ENCODE results near the gene FAM83G. TPM values are rescaled to one million over a fixed set of nuclear protein-coding genes. Genes with fewer than 3 reads are reported as not detected.

The FAM83G gene
- total RNA-seq, 1 donor from 2014 or later, result 12.9 TPM

DNA sequence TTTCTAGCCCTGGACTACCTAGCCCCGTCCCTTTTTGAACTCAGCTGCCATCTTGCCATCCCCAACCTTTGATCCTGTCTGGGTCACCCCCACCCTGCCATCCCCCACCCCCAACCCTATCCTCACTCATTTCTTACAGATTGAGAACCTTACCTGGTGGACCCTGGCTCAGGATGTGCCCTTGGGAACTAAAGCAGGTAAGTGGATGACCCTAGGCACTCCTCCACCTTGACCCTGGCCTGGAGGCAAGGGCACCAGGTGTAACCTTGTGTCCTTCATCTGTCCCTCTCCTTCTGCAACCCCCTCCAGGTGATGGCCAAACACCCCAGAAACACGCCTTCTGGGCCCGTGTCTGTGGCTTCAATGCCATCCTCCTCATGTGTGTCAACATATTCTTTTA is 15.5 kb upstream of the FAM83G start:
- TF ChIP-seq, protein P1, sequence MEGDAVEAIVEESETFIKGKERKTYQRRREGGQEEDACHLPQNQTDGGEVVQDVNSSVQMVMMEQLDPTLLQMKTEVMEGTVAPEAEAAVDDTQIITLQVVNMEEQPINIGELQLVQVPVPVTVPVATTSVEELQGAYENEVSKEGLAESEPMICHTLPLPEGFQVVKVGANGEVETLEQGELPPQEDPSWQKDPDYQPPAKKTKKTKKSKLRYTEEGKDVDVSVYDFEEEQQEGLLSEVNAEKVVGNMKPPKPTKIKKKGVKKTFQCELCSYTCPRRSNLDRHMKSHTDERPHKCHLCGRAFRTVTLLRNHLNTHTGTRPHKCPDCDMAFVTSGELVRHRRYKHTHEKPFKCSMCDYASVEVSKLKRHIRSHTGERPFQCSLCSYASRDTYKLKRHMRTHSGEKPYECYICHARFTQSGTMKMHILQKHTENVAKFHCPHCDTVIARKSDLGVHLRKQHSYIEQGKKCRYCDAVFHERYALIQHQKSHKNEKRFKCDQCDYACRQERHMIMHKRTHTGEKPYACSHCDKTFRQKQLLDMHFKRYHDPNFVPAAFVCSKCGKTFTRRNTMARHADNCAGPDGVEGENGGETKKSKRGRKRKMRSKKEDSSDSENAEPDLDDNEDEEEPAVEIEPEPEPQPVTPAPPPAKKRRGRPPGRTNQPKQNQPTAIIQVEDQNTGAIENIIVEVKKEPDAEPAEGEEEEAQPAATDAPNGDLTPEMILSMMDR (IDR thresholded peaks at IDR 0.05; ENCODE audit: insufficient read depth, low read depth, low read length), result no peak
- TF ChIP-seq EZH2 (IDR thresholded peaks at IDR 0.05; ENCODE audit: insufficient read depth, low read length), result no peak
- Histone ChIP-seq H3K4me3 (ENCODE audit: insufficient read depth, low read depth, low read length) (no peak overlapping the region), H2AFZ (ENCODE audit: low read depth, low read length) (no peak overlapping the region), H3K4me1 (ENCODE audit: insufficient read depth, low read length) (no peaks in the 10 kb centered on the region), H3K27me3 (ENCODE audit: insufficient read depth, low read length) (peaks cover 3% of the 10 kb centered on the region), H3K4me2 (ENCODE audit: low read length) (no peak overlapping the region), H3K36me3 (ENCODE audit: insufficient read depth, low read length) (no peaks in the 10 kb centered on the region), H3K79me2 (ENCODE audit: insufficient read depth, low read length) (no peaks in the 10 kb centered on the region), H3K27ac (ENCODE audit: low read depth, low read length) (no peak overlapping the region), H4K20me1 (ENCODE audit: insufficient read depth, low read length) (no peaks in the 10 kb centered on the region), H3K9me3 (ENCODE audit: insufficient read depth, low read depth, low read length) (no peaks in the 10 kb centered on the region), H3K9ac (ENCODE audit: low read length) (no peak overlapping the region)
- Mint-ChIP-seq H3K4me1 (ENCODE audit: low read depth, unreplicated experiment) (peaks cover 4% of the 10 kb centered on the region), H3K4me3 (ENCODE audit: unreplicated experiment) (no peak overlapping the region), H3K36me3 (ENCODE audit: low read depth, unreplicated experiment) (no peaks in the 10 kb centered on the region), H3K27ac (ENCODE audit: unreplicated experiment) (no peak overlapping the region), H3K27me3 (ENCODE audit: low read depth, unreplicated experiment) (peaks cover 46% of the 10 kb centered on the region), H3K9me3 (ENCODE audit: unreplicated experiment) (no peaks in the 10 kb centered on the region)
- no peak for DNase-seq (ENCODE audit: low read depth)
- no peak for FAIRE-seq

DNA sequence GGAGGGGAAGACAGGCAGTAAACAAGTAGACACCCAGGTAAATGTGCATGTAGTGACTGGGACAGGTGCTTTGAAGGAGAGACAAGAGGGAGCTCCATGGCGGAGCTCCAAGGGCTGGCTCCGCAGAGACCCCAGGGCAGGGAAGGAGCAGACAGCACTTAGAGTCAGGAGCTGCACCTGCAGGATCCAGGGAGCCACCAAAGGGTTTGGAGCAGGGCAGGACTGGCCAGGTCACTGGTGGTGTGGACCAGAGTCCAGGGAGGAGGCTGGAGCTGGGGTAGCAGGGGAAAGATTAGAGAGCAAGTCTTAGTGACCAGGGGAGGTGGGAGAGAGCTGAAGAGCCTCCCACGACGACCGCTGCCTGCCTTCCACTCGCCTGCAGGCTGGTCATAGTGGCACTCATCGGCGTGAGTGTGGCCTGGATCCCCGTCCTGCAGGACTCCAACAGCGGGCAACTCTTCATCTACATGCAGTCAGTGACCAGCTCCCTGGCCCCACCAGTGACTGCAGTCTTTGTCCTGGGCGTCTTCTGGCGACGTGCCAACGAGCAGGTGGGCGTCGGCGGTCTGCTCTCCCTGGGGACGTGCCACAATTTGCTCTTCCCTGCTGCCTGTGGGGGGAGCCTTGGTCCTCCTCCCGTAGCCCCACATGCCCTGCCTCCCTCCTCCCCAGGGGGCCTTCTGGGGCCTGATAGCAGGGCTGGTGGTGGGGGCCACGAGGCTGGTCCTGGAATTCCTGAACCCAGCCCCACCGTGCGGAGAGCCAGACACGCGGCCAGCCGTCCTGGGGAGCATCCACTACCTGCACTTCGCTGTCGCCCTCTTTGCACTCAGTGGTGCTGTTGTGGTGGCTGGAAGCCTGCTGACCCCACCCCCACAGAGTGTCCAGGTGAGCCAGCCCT is 14.7 kb upstream of the FAM83G start:
- no peak overlapping the region for H3K4me3 Mint-ChIP-seq (ENCODE audit: unreplicated experiment)
- FAIRE-seq (no peak), DNase-seq (ENCODE audit: low read depth) (no peak)
- H3K27me3 Mint-ChIP-seq (ENCODE audit: low read depth, unreplicated experiment), result peaks cover 39% of the 10 kb centered on the region
- TF ChIP-seq, protein P1 (IDR thresholded peaks at IDR 0.05; ENCODE audit: insufficient read depth, low read depth, low read length), result no peak
- Histone ChIP-seq H3K27me3 (ENCODE audit: insufficient read depth, low read length) (peaks cover 3% of the 10 kb centered on the region), H2AFZ (ENCODE audit: low read depth, low read length) (no peak overlapping the region), H3K79me2 (ENCODE audit: insufficient read depth, low read length) (no peaks in the 10 kb centered on the region), H3K27ac (ENCODE audit: low read depth, low read length) (no peak overlapping the region), H3K4me3 (ENCODE audit: insufficient read depth, low read depth, low read length) (no peak overlapping the region), H3K9me3 (ENCODE audit: insufficient read depth, low read depth, low read length) (no peaks in the 10 kb centered on the region), H3K36me3 (ENCODE audit: insufficient read depth, low read length) (no peaks in the 10 kb centered on the region), H3K4me2 (ENCODE audit: low read length) (no peak overlapping the region), H3K4me1 (ENCODE audit: insufficient read depth, low read length) (no peaks in the 10 kb centered on the region), H3K9ac (ENCODE audit: low read length) (no peak overlapping the region), H4K20me1 (ENCODE audit: insufficient read depth, low read length) (no peaks in the 10 kb centered on the region)
- H3K27ac Mint-ChIP-seq (ENCODE audit: unreplicated experiment), result no peak overlapping the region
- no peaks in the 10 kb centered on the region for H3K9me3 Mint-ChIP-seq (ENCODE audit: unreplicated experiment)
- H3K4me1 Mint-ChIP-seq (ENCODE audit: low read depth, unreplicated experiment), result no peaks in the 10 kb centered on the region
- no peaks in the 10 kb centered on the region for H3K36me3 Mint-ChIP-seq (ENCODE audit: low read depth, unreplicated experiment)

DNA sequence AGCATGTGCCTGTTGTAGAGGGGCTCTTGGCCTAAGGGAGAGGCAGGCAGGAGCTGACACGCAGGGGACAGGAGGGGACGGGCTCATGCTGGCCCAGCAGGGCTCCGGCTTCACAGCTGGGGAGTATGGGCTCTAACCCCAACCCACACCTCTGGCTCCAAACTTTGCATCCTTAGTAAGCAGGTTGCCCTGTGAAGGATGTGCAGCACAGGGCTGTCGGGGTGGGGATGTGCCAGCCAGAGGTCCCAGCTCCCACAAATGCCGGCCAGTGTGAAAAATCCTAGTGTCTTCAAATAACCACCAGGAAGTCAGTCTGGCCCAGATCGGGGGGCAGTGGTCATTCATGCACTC is 14.0 kb upstream of the FAM83G start:
- DNase-seq (ENCODE audit: low read depth) (no peak), FAIRE-seq (no peak)
- Histone ChIP-seq H3K36me3 (ENCODE audit: insufficient read depth, low read length) (no peaks in the 10 kb centered on the region), H4K20me1 (ENCODE audit: insufficient read depth, low read length) (no peaks in the 10 kb centered on the region), H3K9ac (ENCODE audit: low read length) (no peak overlapping the region), H3K79me2 (ENCODE audit: insufficient read depth, low read length) (no peaks in the 10 kb centered on the region), H3K4me3 (ENCODE audit: insufficient read depth, low read depth, low read length) (no peak overlapping the region), H3K9me3 (ENCODE audit: insufficient read depth, low read depth, low read length) (no peaks in the 10 kb centered on the region), H3K4me1 (ENCODE audit: insufficient read depth, low read length) (no peaks in the 10 kb centered on the region), H2AFZ (ENCODE audit: low read depth, low read length) (no peak overlapping the region), H3K27ac (ENCODE audit: low read depth, low read length) (no peak overlapping the region), H3K27me3 (ENCODE audit: insufficient read depth, low read length) (peaks cover 3% of the 10 kb centered on the region), H3K4me2 (ENCODE audit: low read length) (no peak overlapping the region)
- Mint-ChIP-seq H3K27ac (ENCODE audit: unreplicated experiment) (no peak overlapping the region), H3K27me3 (ENCODE audit: low read depth, unreplicated experiment) (peaks cover 41% of the 10 kb centered on the region), H3K4me1 (ENCODE audit: low read depth, unreplicated experiment) (no peaks in the 10 kb centered on the region), H3K4me3 (ENCODE audit: unreplicated experiment) (no peak overlapping the region), H3K36me3 (ENCODE audit: low read depth, unreplicated experiment) (no peaks in the 10 kb centered on the region), H3K9me3 (ENCODE audit: unreplicated experiment) (no peaks in the 10 kb centered on the region)
- TF ChIP-seq, protein P1 (IDR thresholded peaks at IDR 0.05; ENCODE audit: insufficient read depth, low read depth, low read length), result no peak
- TF ChIP-seq EZH2 (IDR thresholded peaks at IDR 0.05; ENCODE audit: insufficient read depth, low read length), result no peak

All from astrocyte (in vitro differentiated cells and primary cell).